NK-92 treated with Interleukin-12 subunit alpha and Interleukin-12 subunit beta, amount 100 ng/mL, for 24 hours (cell line): ENCODE data around the gene NAB1.
"Not testable (repeated sequence)": the region's sequence is repeated elsewhere in the genome, so short reads cannot be mapped to it uniquely, and the experiment has no call there.

Source experiments
- DNase-seq: peaks from one replicate; lab custom pipeline; 2025; lab: John Stamatoyannopoulos, UW

NAB1 gene

DNA sequence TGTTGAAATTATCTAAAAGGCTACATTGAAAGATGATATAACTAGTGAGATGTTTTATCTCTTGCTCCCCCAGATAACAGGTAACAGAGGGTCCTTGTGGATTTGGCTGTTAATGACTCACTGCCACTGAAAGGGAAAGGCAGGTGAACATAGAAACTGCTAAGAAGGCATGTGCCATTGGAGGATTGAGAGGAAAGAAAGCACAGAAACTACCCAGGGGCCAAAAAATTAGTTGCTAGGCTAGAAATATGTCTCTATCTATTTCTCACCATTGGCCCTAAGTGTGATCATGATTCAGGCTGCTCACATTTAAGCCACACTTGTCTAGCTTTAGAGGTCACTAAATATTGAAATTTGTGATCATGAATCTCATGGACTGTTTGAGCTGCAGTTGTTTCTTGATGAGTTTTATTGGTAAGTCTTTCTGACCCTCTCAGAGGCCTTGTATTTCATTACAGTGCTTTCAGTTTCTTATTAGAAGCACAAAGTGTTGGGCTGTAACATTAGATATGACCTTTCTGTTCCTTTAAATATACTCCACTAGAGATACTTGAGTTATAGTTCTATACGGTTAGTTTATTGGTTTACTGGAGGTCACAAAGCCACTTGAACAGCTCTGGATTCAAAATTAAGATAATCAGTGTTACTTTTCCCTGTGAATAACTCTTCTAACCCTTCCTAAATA is 26.2 kb downstream of the NAB1 start:
- no peak for DNase-seq

- no peak for DNase-seq
These were observed 28.4 kb downstream of the NAB1 start for GRCh38 chr2:190677255-190677654.

- DNase-seq = no peak
These were observed 29.7 kb downstream of the NAB1 start for GRCh38 chr2:190678444-190679162.

- DNase-seq = no peak
These were observed 30.5 kb downstream of the NAB1 start for GRCh38 chr2:190679391-190679790.

GRCh38 chr2:190679813-190680591 is 31.1 kb downstream of the NAB1 start:
- peak; percentile 7 for DNase-seq

DNA sequence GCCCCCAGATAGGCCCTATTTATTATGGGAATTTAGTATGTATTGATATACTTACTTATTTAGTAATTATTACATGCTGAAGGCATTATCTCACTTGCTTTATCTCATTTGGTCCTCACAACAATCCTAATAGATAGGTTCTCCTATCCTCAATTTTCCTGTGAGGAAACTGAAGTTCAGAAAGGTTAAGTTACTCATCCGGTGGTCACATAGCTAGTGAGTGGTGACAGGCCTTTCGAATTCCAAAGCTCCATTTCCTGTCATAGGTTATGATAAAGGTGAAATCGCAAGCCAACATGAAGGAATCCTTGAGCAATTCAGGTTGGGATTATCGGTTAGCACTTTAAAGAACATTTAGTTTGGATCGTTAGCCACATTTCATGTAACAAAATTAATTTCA is 33.3 kb downstream of the NAB1 start:
- DNase-seq = no peak

- DNase-seq = no peak
These were observed 34.9 kb downstream of the NAB1 start for GRCh38 chr2:190683802-190684201.

DNA sequence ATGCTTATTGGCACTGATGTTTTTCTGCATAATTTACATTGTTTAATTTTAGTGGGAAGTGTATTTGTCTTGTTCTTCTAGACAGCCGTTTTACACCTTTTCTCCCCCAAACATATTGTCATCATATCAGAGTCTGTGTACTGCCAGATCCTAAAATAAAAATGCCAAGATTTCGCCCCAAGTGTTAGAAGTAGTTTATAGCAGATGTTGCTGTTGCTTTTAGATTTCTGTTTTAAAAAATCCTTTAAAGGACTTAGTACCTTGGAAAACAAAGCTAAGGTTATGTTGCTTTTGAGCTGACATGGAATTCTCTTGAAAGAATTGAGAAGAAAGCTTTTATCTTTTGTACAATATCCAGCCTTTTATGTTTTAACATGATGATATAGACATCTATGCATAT is 36.0 kb downstream of the NAB1 start:
- DNase-seq = no peak

DNA sequence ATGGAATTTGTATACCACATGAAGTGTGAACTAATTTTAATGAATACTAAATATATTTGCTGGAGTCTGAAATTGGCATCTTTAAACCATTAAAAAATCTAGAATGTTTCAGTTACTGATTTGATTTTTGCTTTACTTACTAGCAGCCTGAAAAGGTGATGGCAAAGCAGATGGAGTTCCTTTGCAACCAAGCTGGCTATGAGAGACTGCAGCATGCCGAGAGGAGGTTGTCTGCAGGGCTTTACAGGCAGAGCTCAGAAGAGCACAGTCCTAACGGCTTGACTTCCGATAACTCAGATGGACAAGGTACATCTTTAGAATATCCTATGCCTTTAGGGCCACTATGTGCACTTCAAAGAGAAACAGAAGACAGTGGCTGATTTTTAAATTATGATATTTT is 36.5 kb downstream of the NAB1 start:
- DNase-seq = no peak

DNA sequence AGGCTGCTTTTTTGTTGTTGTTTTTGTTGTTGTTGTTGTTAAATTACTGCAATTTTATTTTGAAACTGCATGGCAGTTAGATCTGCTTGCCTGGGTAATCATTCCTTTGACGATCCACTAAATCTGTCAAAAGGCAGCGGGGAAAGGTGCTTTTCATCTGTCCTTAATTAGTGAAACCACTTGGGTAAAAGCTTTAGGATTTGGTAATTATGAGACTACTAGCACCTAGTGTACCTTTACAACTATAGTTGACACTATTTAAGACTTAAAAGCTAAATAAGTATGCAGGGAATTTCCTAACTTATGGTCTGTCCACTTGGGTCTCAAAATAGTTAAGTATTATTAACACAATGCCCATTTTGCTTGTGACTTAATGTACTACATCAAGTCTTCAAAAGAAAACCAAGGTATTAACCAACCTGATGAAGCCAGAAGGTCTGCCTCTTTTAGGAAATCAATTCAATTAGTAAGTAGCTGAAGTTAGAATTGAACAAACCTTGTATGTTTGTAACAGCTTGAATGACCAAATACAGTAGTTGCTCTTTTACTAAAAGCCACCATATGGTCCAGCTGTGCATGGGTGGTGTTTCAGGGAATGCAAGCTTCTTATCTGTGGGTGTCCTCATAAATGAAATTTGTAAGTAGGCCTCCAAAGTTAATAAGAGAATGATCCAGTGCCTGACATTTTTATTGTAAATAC is 44.8 kb downstream of the NAB1 start:
- no peak for DNase-seq

DNA sequence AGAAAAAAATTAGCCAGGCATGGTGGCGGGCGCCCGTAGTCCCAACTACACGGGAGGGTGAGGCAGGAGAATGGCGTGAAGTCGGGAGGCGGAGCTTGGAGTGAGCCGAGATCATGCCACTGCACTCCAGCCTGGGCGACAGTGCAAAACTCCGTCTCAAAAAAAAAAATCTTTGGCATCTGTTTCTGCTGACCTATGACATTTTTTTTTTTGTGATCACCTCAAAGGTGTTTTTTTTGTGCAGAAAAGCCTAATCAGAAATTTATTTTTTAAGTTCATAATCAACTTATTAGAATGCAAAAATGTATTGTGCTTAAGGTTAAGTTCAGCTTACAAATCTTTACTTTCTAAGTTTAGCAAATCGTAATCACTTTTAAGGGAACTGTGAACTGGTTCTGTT is 45.6 kb downstream of the NAB1 start:
- no peak for DNase-seq

DNA sequence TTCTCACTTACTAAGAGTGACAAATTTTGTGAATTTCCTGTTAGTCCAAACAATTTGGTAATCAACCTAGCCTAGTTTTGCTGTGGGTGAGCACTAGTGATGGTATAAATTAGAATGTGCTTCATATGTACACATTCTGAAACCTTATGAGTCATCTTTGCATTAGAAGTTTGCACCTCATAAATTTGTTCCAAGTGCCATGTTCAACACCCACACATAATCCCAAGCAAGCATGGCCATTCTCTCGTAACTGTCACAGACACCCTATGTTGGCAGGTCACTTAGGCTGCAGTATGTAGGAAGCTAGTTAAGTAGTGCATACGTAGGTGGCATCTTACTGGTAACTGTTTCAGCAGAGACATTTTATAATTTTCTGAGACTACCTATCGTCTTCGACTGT is 46.9 kb downstream of the NAB1 start:
- DNase-seq = no peak

GRCh38 chr2:190696792-190697398 is 48.0 kb downstream of the NAB1 start:
- DNase-seq = no peak

GRCh38 chr2:190697421-190697820 is 48.5 kb downstream of the NAB1 start:
- DNase-seq = no peak

- no peak for DNase-seq
These were observed 50.0 kb downstream of the NAB1 start for GRCh38 chr2:190698895-190699294.

DNA sequence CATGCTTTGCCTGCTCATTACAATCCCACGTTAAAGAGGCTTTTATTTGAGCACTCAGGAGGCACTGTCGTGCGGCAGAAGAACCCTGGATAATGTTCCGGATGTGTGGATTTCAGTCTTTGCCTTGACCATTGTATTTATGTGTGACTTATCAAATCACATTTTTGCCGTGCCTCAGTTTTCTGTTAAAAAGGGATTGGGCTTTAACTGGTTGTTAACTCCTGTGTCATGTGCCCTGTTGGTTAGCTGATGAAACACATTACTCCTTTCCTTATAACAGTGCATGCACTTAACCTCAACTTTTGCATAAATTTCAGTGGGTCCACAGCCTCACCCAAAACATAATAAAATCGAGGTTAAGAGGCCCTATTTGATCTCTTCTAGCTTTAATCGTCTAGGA is 52.7 kb downstream of the NAB1 start:
- no peak for DNase-seq

DNA sequence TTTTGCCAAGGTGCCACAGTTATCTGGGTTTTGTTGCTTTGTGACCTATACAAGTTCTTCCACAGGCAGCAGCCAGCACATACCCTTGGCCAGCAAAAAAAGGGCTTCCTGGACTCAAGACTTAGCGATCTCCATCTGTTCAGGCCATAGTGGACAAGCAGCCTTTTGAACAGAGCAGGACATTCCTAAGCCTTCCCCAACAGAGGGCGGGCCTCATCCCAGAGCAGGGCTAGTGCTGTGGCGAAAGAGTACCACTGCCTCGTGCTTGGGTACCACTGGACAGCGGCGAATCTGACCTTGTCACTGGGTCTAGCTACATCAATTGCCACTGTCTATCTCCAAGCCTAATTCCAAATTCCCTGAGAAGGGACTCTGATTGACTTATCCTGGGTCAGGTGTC is 56.4 kb downstream of the NAB1 start:
- no peak for DNase-seq

DNA sequence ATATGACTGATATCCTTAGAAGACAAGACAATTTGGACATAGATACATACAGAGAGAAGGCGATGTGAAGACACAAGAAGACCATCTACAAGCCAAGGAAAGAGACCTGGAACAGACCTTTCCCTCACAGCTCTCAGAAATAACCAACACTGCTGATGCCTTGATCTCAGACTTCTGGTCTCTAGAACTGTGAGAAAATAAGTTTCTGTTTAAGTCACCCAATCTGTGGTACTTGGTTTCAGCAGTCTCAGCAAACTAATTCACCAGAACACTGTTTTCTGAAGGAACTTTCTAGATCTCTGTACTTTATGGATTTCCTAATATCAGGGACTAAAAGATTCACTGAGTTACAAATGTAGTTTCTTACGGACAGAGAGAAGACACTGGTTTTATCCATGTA is 58.8 kb downstream of the NAB1 start:
- no peak for DNase-seq

- not testable (repeated sequence) for DNase-seq
These were observed 59.8 kb downstream of the NAB1 start for GRCh38 chr2:190708650-190709049.

DNA sequence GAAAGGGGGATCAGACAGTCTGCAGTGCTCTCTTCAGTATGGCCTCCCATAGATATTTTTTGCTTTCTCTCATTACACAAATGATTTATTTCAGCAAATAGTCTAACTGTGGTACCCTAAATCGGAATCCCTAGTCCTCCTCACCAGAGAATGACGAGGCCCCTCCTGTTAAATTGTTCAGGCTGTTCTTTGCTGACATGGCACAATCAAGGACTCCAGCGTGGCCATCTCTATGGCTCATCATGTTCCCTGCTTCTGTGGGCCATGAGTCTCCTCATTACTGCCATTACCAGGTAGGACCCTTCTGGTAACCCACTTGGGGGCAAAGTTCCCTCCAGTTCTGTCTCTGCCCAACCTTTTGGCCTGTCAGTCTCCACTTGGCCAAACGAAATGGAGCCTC is 62.2 kb downstream of the NAB1 start:
- no peak for DNase-seq

GRCh38 chr2:190713471-190713870 is 64.6 kb downstream of the NAB1 start:
- DNase-seq = no peak

GRCh38 chr2:190714958-190715357 is 66.1 kb downstream of the NAB1 start:
- DNase-seq = no peak
